H1 (cell line): ENCODE results near the gene WDR76. TPM values are rescaled to one million over a fixed set of nuclear protein-coding genes. Genes with fewer than 3 reads are reported as not detected.
"Not testable (repeated sequence)": the region's sequence is repeated elsewhere in the genome, so short reads cannot be mapped to it uniquely, and the experiment has no call there.

Source experiments
- CTCF ChIA-PET: fragments of 300-600 bp; sonication (Branson Sonifier 250); formaldehyde crosslinking; loops from one replicate; lab custom pipeline; 2021; ENCODE audit not compliant: partially characterized antibody; lab: Charles Lee
- POLR2A ChIA-PET: fragments of 300-600 bp; sonication (Branson Sonifier 250); formaldehyde crosslinking; loops from one replicate; lab custom pipeline; 2021; ENCODE audit warnings: inconsistent platforms; ENCODE audit not compliant: partially characterized antibody; lab: Charles Lee
- DNase-seq, 2 experiments: peaks; one replicate each; pipeline versions ENCODE4 v3.0.0 to v3.0.0-alpha.2; 2010 to 2022; ENCODE audit warnings: low spot score in 2 of 2, low read depth in 1 of 2, mixed read lengths in 1 of 2
- FAIRE-seq: peaks from 2 replicates; lab custom pipeline; 2011; peaks lifted over from hg19 to GRCh38; lab: Jason Lieb, UNC
- H2AFZ ChIP-seq: 2 replicates; pipeline ENCODE4 v1.8.1; 2012; ENCODE audit warnings: low read length, inconsistent platforms
- H2AK5ac ChIP-seq: 2 replicates; pipeline ENCODE4 v1.6.1; 2013; ENCODE audit warnings: low read depth, low read length
- H2BK120ac ChIP-seq: replicated peaks from 2 replicates; pipeline ENCODE3; 2013; ENCODE audit warnings: low read depth, low read length, inconsistent platforms
- H2BK12ac ChIP-seq: 2 replicates; pipeline ENCODE4 v1.6.1; 2013; ENCODE audit warnings: low read depth, low read length
- H2BK15ac ChIP-seq: 2 replicates; pipeline ENCODE4 v1.6.1; 2013; ENCODE audit warnings: low read length
- H2BK20ac ChIP-seq: 2 replicates; pipeline ENCODE4 v1.6.1; 2013; ENCODE audit warnings: low read length
- H2BK5ac ChIP-seq: 2 replicates; pipeline ENCODE4 v1.6.1; 2013; ENCODE audit warnings: low read depth, low read length
- H3K14ac ChIP-seq: 2 replicates; pipeline ENCODE4 v1.6.1; 2013; ENCODE audit warnings: inconsistent platforms; ENCODE audit not compliant: insufficient read length
- H3K18ac ChIP-seq: 2 replicates; pipeline ENCODE4 v1.6.1; 2013; ENCODE audit warnings: low read length; ENCODE audit errors: extremely low read depth
- H3K23ac ChIP-seq: 2 replicates; pipeline ENCODE4 v1.6.1; 2013; ENCODE audit warnings: inconsistent platforms; ENCODE audit not compliant: insufficient read length
- H3K23me2 ChIP-seq: 2 replicates; pipeline ENCODE4 v1.6.1; 2013; ENCODE audit warnings: low read depth, low read length
- H3K27ac ChIP-seq: 2 replicates; pipeline ENCODE4 v1.6.1; 2011; ENCODE audit warnings: low read depth, low read length, inconsistent platforms
- H3K27me3 ChIP-seq, 4 experiments: replicated peaks in 1 of 4; 1 replicate in 1 of 4; 2 replicates in 3 of 4; pipeline versions ENCODE4 v1.6.1 to v1.8.1; 2011 to 2013; ENCODE audit warnings: low read length in 3 of 4, mild to moderate bottlenecking in 3 of 4, inconsistent platforms in 2 of 4, mixed read lengths in 2 of 4, moderate library complexity in 1 of 4; ENCODE audit not compliant: control insufficient read depth in 3 of 4, insufficient read depth in 3 of 4; ENCODE audit errors: extremely low read depth in 1 of 4
- H3K36me3 ChIP-seq, 4 experiments: 2 replicates each; pipeline versions ENCODE4 v1.6.1 to v1.8.1; 2011 to 2013; ENCODE audit warnings: mild to moderate bottlenecking in 4 of 4, low read length in 3 of 4, moderate library complexity in 2 of 4, control low read depth in 1 of 4, inconsistent platforms in 1 of 4; ENCODE audit not compliant: insufficient read depth in 4 of 4, control insufficient read depth in 2 of 4
- H3K4ac ChIP-seq: replicated peaks from 2 replicates; pipeline ENCODE3; 2013; ENCODE audit warnings: low read length, low read depth, mixed read lengths, inconsistent platforms; ENCODE audit not compliant: insufficient read length
- H3K4me1 ChIP-seq, 4 experiments: replicated peaks in 1 of 4; 1 replicate in 1 of 4; 2 replicates in 3 of 4; pipeline versions ENCODE4 v1.6.1 to v1.8.1; 2011 to 2013; ENCODE audit warnings: low read length in 3 of 4, inconsistent platforms in 2 of 4, mixed read lengths in 1 of 4; ENCODE audit not compliant: insufficient read depth in 4 of 4, control insufficient read depth in 3 of 4
- H3K4me2 ChIP-seq, 2 experiments: 2 replicates each; pipeline versions ENCODE4 v1.6.1 to v1.8.1; 2011 to 2013; ENCODE audit warnings: low read depth in 2 of 2, low read length in 2 of 2, control low read depth in 1 of 2, inconsistent platforms in 1 of 2, mild to moderate bottlenecking in 1 of 2; ENCODE audit not compliant: insufficient read depth in 1 of 2
- H3K4me3 ChIP-seq, 4 experiments: fragments of 200-600, 300-600 bp in 1 of 4; sonication (generic), shearing (Covaris generic), sonication (Bioruptor Twin) in 1 of 4; 2 replicates each; pipeline versions ENCODE4 v1.5.1 to v1.8.1; 2011 to 2016; ENCODE audit warnings: low read length in 4 of 4, low read depth in 3 of 4, control low read depth in 2 of 4, inconsistent platforms in 2 of 4, mild to moderate bottlenecking in 2 of 4, mixed read lengths in 1 of 4, moderate library complexity in 1 of 4; ENCODE audit not compliant: insufficient read depth in 2 of 4; ENCODE audit errors: extremely low read depth in 1 of 4
- H3K56ac ChIP-seq: replicated peaks from 2 replicates; pipeline ENCODE3; 2013; ENCODE audit warnings: low read depth, mild to moderate bottlenecking, mixed read lengths, low read length, inconsistent platforms; ENCODE audit not compliant: insufficient read length
- H3K79me1 ChIP-seq: 2 replicates; pipeline ENCODE4 v1.6.1; 2013; ENCODE audit warnings: low read depth, low read length, control low read depth
- H3K79me2 ChIP-seq, 2 experiments: 2 replicates each; pipeline versions ENCODE4 v1.6.1 to v1.8.1; 2012 to 2013; ENCODE audit warnings: low read length in 2 of 2, mild to moderate bottlenecking in 2 of 2, inconsistent platforms in 1 of 2; ENCODE audit not compliant: insufficient read depth in 2 of 2, control insufficient read depth in 1 of 2
- H3K9ac ChIP-seq, 4 experiments: replicated peaks in 1 of 4; 1 replicate in 1 of 4; 2 replicates in 3 of 4; pipeline versions ENCODE4 v1.6.1 to v1.8.1; 2011 to 2013; ENCODE audit warnings: low read depth in 3 of 4, low read length in 3 of 4, control low read depth in 2 of 4, mild to moderate bottlenecking in 2 of 4, moderate library complexity in 2 of 4, inconsistent platforms in 1 of 4; ENCODE audit errors: extremely low read depth in 1 of 4
- H3K9me3 ChIP-seq, 2 experiments: 2 replicates each; pipeline versions ENCODE4 v1.6.1 to v1.8.1; 2012 to 2013; ENCODE audit warnings: mild to moderate bottlenecking in 2 of 2, moderate library complexity in 2 of 2, control low read depth in 1 of 2, inconsistent platforms in 1 of 2, low read depth in 1 of 2, low read length in 1 of 2, mixed read lengths in 1 of 2; ENCODE audit not compliant: insufficient read depth in 2 of 2
- H4K20me1 ChIP-seq, 2 experiments: replicated peaks in 1 of 2; 2 replicates each; pipeline versions ENCODE3 to v1.8.1; 2011 to 2013; ENCODE audit warnings: inconsistent platforms in 2 of 2, low read length in 2 of 2, mild to moderate bottlenecking in 1 of 2; ENCODE audit not compliant: insufficient read depth in 2 of 2, control insufficient read depth in 1 of 2
- H4K5ac ChIP-seq: 2 replicates; pipeline ENCODE4 v1.6.1; 2013; ENCODE audit warnings: low read length, low read depth, mixed read lengths, inconsistent platforms; ENCODE audit not compliant: insufficient read length
- H4K8ac ChIP-seq: 2 replicates; pipeline ENCODE4 v1.8.0; 2013; ENCODE audit warnings: mild to moderate bottlenecking, moderate library complexity, low read length, inconsistent platforms; ENCODE audit not compliant: insufficient read depth; ENCODE audit errors: extremely low read depth
- H4K91ac ChIP-seq: replicated peaks from 2 replicates; pipeline ENCODE3; 2013; ENCODE audit warnings: low read length, mixed read lengths, inconsistent platforms; ENCODE audit not compliant: insufficient read length
- WGBS, 2 experiments: shearing (Covaris generic) in 1 of 2; methylation state at CpG; one replicate each; pipeline versions ENCODE4 v1.1.6 to v1.1.7; 2013 to 2015; ENCODE audit warnings: low lambda C conversion rate in 2 of 2, mixed read lengths in 2 of 2, inconsistent platforms in 1 of 2, low coverage in 1 of 2, missing lambda C conversion rate in 1 of 2; ENCODE audit not compliant: insufficient replicate concordance in 2 of 2, insufficient coverage in 1 of 2, insufficient read length in 1 of 2; ENCODE audit errors: extremely low coverage in 1 of 2, missing lambda C conversion rate in 1 of 2; 5-methylcytosine and 5-hydroxymethylcytosine counted together
- polyA plus RNA-seq, 7 experiments: library from polyadenylated mRNA; depleted of rRNA in 3 of 7; stranded (reverse) in 5 of 7; unstranded in 2 of 7; fragments of >200 nt in 5 of 7; fragments of 200-250 nt in 2 of 7; gene quantifications; 1 replicate in 5 of 7; 2 replicates in 1 of 7; 4 replicates in 1 of 7; pipeline versions ENCODE4 v1.2.1 to v1.2.3, GENCODE V29; 2011 to 2013; ENCODE audit warnings: missing spikeins in 2 of 7, mixed read lengths in 2 of 7
- total RNA-seq: library from RNA; stranded (reverse); fragmentation: NEBNext Ultra II Directional; extraction: Animal tissue kit (Norgen Biotek cat#: 25700); gene quantifications from 2 replicates; pipeline ENCODE4 v1.2.1, GENCODE V29; 2021

WDR76 gene
- total and polyA plus RNA-seq, 2 of the 8 experiments (the other 6 are each of a cell fraction or from before 2014, with no cell fraction given) = 4.1 to 18.9 TPM

- H3K18ac ChIP-seq, H3K9ac ChIP-seq, H3K4me1 ChIP-seq, H4K8ac ChIP-seq, H3K4me3 ChIP-seq, H3K79me1 ChIP-seq, H3K23ac ChIP-seq, H3K14ac ChIP-seq, H3K4me2 ChIP-seq, H4K91ac ChIP-seq, H4K20me1 ChIP-seq, H2BK15ac ChIP-seq, H2AFZ ChIP-seq, FAIRE-seq, H3K23me2 ChIP-seq, H2AK5ac ChIP-seq, H3K4ac ChIP-seq, H3K27me3 ChIP-seq, DNase-seq, H3K79me2 ChIP-seq, H3K27ac ChIP-seq, H3K56ac ChIP-seq, H2BK12ac ChIP-seq, H2BK20ac ChIP-seq, H4K5ac ChIP-seq, H3K9me3 ChIP-seq, H2BK5ac ChIP-seq, H2BK120ac ChIP-seq: not testable (repeated sequence)
- peaks cover 0 to 11% (median 2%) of the 10 kb centered on the region in 4 experiments; a peak in 4 of 8 replicates for H3K36me3 ChIP-seq
- CTCF ChIA-PET = interaction anchor here (1.2 kb wide), 1 partner anchor 317 kb away, joined by 3 read pairs; no protein-coding TSS in a partner anchor
- WGBS, 2 experiments = 91% methylated on average over 13 of the region's 14 CpGs; no CpG with 5 or more reads in 1 of the 2 experiments
- POLR2A ChIA-PET = interaction anchor here (0.9 to 1.3 kb wide), 4 partner anchors 10 to 55 kb away, joined by 3 to 4 read pairs (median 3); no protein-coding TSS in a partner anchor
These were observed 4.8 kb downstream of the WDR76 start for GRCh38 chr15:43831519-43832052.

- H4K5ac ChIP-seq, H3K9ac ChIP-seq, H2BK5ac ChIP-seq, H3K4me2 ChIP-seq, H3K79me1 ChIP-seq, H3K4me1 ChIP-seq, H3K18ac ChIP-seq, H4K8ac ChIP-seq, H4K20me1 ChIP-seq, H3K4ac ChIP-seq, H3K23me2 ChIP-seq, H2BK12ac ChIP-seq, H3K4me3 ChIP-seq, H3K23ac ChIP-seq, H4K91ac ChIP-seq, H3K14ac ChIP-seq, H3K9me3 ChIP-seq, H2BK20ac ChIP-seq, H2BK120ac ChIP-seq, H3K56ac ChIP-seq, H2AK5ac ChIP-seq, H3K27ac ChIP-seq, H3K27me3 ChIP-seq, FAIRE-seq, H2BK15ac ChIP-seq, H3K79me2 ChIP-seq, CTCF ChIA-PET, DNase-seq, H2AFZ ChIP-seq: not testable (repeated sequence)
- WGBS, 2 experiments = 89% methylated on average over 5 of the region's 6 CpGs; no CpG with 5 or more reads in 1 of the 2 experiments
- H3K36me3 ChIP-seq = peaks cover 0 to 17% (median 2%) of the 10 kb centered on the region in 4 experiments; a peak in 4 of 8 replicates
- POLR2A ChIA-PET = interaction anchor here (1.3 kb wide), 1 partner anchor 9 kb away, joined by 3 read pairs; no protein-coding TSS in a partner anchor
These were observed 5.7 kb downstream of the WDR76 start for GRCh38 chr15:43832485-43832884.
